HG02884 (cell line): ENCODE measurements around the gene DIPK1B.

Experiments
- ATAC-seq: cut with Tn5 transposase; IDR thresholded peaks from one replicate; pipeline ENCODE4 v1.9.1; 2021; ENCODE audit warnings: mild to moderate bottlenecking, moderate library complexity; ENCODE audit not compliant: unreplicated experiment

DIPK1B gene

GRCh38 chr9:136711751-136712689, at the start of gene DIPK1B:
DIPK1B (plus strand) TSS chr9:136712572; CDS start chr9:136712666, 94 bp downstream.
- no peak for ATAC-seq

GRCh38 chr9:136662656-136663581, 49.5 kb upstream of the DIPK1B start, which contains the start of gene EGFL7:
EGFL7 (plus strand) TSS chr9:136662916; CDS start chr9:136668283, 5,367 bp downstream.
- no peak for ATAC-seq

DNA sequence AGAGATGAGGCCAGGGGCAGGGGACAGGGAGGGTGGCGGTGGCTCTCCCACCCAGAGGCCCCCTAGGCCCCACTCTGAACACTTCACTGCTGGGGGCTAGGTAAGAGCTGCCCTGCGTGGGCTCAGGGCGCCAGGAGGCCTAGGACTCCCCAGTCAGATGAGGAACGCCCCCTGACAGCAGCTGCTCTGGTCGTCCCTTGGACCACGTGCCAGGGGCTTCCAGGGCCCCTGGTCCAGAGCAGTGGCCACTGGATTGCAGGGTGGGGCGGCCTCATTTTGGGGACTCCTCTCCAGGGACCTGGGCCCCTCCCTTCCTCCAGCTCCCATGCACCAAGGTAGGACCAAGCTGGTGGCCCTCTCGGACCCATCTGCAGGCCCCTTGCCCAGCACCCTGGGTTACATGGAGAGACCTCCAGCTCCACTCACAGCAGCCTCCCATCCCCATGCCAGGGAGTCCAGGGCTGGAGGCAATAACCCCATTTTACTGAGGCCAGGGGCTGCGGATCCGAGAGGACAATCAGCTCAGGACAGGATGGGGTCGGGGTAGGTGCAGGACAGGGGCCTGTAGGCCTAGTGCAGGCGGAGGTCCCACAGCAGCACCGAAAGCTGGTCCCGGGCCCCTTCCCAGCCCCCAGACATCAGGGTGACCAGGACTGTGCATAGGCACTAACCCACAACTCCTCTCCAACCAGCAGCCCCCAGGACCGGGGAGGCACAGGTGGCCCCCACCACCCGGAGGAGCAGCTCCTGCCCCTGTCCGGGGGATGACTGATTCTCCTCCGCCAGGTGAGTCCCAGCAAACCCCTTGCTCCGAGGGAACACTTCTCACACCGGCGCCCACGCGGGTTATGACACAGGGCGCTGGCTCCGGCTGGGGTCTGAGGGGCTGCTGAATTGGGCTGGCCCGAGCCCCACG, 48.1 kb upstream of the DIPK1B start:
- no peak for ATAC-seq

DNA sequence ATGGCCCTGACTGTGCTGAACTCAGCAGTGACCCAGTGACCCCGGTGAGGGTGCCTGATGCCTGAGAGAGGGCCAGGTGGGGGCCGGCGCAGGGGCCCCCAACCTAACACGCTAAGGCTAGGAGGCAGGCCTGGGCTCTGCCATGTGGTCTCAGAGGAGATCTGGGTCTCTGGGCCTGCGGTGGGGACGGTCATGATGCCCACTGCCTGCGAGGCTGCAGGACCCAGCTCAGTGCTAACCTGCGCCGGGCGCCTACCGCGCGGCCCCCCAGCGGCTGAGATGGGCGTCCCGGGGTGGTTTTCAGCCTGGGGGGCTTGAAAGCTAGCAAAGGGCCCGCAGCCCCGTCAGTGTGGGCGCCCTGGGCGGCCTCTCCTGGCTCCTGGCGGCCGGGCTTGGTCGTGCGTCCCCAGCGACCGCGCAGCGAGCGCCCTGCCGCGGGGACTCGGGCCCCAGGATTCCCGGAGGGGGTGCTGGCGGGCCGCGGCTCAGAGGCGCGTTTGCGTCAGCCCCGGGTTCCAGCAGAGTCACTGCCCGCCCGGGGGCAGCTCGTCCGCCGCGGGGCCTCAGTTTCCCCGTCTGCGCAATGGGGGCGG, 47.2 kb upstream of the DIPK1B start:
- ATAC-seq = no peak

DNA sequence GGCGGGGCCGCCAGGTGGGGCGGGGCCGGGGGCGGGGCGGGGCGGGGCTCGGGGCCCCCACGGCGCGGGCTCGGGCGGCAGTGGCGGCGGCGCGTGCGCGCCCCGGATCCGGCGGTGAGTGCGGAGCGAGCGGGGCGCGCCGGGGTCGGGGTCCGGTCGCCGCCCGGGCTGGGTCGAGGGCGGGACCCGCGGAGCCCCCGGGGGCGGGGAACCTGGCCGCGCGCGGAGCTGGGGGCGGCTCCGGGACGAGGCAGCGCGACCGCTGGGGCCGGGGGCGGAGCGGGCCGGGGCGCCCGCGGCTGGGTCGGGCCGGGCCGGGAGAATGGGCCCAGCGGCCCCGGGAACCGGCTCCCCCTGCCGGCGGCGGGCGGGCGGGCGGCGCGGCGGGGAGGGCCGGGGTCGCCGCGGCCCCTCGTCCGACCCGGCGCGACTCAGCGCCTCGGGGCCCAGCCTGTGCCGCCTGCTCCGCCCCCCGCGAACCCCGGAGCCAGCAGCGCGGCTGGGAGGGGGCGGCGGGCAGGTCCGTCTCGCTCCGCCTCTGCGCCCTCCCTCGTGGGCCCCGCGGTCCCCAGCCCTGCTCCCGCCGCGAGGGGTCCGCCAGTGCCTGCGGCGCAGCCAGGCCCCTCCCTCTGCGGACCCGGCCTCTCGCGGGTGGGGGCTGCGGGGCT, 46.5 kb upstream of the DIPK1B start:
- no peak for ATAC-seq

- no peak for ATAC-seq
Measured at GRCh38 chr9:136666372-136667213, 45.8 kb upstream of the DIPK1B start.

GRCh38 chr9:136667214-136667939, 45.0 kb upstream of the DIPK1B start:
- no peak for ATAC-seq

DNA sequence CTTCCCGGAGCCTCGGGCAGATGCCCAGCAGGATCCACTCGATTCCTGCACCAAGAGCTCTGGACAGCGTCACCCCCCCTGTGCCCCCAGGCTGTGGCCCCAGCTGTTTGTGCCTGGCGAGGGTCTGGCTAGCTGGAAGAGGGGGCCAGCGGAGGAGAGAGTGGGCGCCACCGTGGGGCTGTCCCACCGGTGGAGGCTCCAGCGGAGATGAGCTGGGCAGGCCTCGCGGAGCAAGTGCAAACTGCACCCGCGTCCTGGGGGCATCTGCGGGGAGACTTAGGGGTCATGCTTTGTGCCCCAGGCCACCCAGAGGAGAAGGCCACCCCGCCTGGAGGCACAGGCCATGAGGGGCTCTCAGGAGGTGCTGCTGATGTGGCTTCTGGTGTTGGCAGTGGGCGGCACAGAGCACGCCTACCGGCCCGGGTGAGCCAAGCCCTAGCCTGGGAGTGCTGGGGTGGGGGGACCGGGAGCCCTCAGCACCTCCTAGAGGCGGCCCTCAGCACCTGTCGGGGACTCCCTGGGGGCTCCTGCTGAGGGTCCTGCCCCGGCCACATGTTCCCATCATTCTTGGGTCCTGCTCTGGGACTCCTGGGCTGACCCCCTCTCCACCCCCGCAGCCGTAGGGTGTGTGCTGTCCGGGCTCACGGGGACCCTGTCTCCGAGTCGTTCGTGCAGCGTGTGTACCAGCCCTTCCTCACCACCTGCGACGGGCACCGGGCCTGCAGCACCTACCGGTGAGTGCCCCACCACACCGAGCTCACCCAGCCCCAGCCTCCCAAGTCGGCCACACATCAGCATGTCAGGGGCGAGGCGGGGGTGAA, 44.2 kb upstream of the DIPK1B start:
- no peak for ATAC-seq

DNA sequence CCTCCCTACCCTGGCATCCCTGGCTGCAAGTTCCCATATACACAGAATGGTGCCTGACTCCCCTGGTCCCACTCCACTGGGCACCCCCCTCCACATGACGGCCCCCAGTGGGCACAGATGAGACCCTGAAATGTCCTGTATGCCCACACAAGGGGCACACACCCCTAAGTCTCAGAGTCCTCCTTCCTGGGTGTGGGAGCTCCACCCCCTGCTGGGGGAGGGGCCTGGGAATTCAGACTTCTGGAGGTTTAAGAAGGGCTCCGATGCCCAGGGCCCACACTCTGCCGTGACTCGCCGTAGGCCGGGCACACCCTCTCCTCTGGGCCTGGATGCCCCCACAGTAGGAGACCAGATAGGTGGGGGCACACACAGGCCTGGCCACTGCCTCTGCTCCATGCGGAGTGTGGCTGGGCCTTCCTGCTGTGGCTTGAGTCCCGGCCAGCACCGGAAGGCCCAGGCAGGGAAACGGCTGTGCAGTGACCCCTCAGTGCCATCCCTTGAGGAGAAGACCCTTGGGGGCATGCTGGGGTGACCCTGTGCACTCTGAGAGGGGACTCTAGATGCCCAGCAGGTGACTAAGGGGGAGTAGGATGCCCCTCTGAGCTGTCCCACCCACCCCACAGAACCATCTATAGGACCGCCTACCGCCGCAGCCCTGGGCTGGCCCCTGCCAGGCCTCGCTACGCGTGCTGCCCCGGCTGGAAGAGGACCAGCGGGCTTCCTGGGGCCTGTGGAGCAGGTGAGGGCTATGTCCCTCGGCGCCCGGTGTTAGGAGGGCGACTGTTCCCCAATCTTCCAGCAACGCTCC, 43.2 kb upstream of the DIPK1B start:
- no peak for ATAC-seq

DNA sequence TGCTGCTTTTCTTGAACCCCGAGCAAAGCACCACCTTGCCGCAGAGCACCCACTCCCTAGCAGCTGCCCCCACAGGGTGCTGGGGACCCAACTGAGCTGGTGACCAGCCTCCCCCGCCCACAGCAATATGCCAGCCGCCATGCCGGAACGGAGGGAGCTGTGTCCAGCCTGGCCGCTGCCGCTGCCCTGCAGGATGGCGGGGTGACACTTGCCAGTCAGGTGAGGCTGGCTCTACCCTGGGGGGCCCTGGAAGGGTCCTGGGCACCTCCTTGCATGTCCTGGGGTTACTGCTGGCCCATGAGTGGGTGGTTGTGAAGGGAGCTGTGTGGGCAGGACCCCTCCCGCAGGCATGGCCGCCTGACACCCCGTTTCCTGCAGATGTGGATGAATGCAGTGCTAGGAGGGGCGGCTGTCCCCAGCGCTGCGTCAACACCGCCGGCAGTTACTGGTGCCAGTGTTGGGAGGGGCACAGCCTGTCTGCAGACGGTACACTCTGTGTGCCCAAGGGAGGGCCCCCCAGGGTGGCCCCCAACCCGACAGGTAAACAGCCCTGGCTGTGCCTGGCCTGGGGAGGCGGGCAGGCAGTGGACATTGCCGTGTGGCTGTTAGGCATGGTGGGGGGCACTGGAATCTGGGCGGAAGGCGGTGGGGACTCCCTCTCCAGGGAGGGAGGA, 42.4 kb upstream of the DIPK1B start:
- ATAC-seq = no peak

GRCh38 chr9:136670576-136671253, 41.7 kb upstream of the DIPK1B start:
- ATAC-seq = no peak

DNA sequence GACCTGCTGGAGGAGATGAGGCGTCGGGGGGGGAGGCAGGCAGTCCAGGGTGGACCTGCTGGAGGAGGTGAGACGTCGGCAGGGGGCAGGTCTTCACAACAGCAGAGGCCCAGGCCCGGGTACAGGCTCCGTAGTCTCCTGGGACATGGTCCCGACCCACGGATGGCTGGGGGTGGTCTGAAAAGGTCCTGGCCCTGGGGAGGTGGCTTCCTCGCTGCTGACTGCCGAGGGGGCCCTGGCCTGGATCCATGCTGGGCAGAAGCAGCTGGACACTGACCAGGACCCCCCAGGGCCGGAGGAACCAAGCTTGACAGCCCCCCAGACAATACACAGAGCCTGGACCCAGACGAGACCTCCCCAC, 41.1 kb upstream of the DIPK1B start:
- ATAC-seq = no peak

GRCh38 chr9:136671646-136672430, 40.5 kb upstream of the DIPK1B start:
- no peak for ATAC-seq

DNA sequence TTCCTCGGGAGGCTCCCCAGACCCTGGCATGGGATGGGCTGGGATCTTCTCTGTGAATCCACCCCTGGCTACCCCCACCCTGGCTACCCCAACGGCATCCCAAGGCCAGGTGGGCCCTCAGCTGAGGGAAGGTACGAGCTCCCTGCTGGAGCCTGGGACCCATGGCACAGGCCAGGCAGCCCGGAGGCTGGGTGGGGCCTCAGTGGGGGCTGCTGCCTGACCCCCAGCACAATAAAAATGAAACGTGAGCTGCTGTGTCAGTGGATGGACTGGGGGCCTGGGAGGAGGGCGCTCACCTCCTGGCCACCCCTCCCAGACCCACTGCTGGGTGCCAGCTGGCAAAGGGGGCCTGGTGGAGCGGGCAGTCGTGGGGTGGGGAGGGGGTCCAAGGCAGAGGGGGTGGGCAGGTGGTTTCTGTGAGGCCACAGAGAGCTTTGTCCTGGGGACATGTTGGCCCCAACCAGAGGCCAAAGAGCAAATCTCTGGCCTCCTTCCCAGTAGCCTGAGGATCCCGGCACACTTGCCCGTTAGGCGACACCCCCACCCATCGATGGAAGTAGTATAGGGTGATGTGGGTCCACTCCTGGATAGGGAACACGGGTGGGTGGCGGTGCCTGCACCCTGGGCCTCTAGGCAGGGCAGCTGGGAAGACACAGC, 39.8 kb upstream of the DIPK1B start:
- no peak for ATAC-seq
